ENCODE measurements around the gene B4GAT1. TPM values are rescaled to one million over a fixed set of nuclear protein-coding genes. Genes with fewer than 3 reads are reported as not detected.

B4GAT1 gene
- total and polyA plus RNA-seq, 9 of the 15 experiments (the other 6 are each of a cell fraction or from before 2014, with no cell fraction given), result 0.86 to 9.5 (median 3.8) TPM

- POLR2A ChIA-PET, result interaction anchor here (0.6 to 1.3 kb wide), 9 partner anchors 10 to 912 kb away, joined by 3 to 5 read pairs (median 3); partner anchors contain the start of genes BRMS1 and YIF1A
- BruUV-seq (replicated peaks), result no TSS peak
- no peak overlapping the region for H3K4me2 ChIP-seq (ENCODE audit: insufficient read depth, low read length)
- H3K36me3 ChIP-seq (ENCODE audit: control insufficient read depth, insufficient read depth, low read length), result peaks cover 27% of the 10 kb centered on the region; the same call in 1 of the 3 replicates
- no peaks in the 10 kb centered on the region for H3K27me3 ChIP-seq (ENCODE audit: control insufficient read depth in 2 of 2, insufficient read depth in 2 of 2, low read length in 2 of 2)
- 0 out of 4 replicates have a peak, but pooled peaks of 1 of the 2 experiments have one; percentile 20 for TF ChIP-seq KDM1A (IDR thresholded peaks at IDR 0.05)
- no peak for TF ChIP-seq ZNF124 (CRISPR knock-in tag; IDR thresholded peaks at IDR 0.05)
- TF ChIP-seq CAMTA2 (CRISPR knock-in tag; conservative IDR thresholded peaks at IDR 0.05), result no peak
- no peak for TF ChIP-seq JUNB (CRISPR knock-in tag; conservative IDR thresholded peaks at IDR 0.05)
- TF ChIP-seq ZFX (CRISPR knock-in tag; IDR thresholded peaks at IDR 0.05), result peak; percentile 17; the same call in 1 of the 2 replicates
- TF ChIP-seq ZNF146 (CRISPR knock-in tag; IDR thresholded peaks at IDR 0.05; ENCODE audit: unreplicated experiment), result no peak
- no peak for TF ChIP-seq MCM2 (IDR thresholded peaks at IDR 0.05; ENCODE audit: low read depth)
- no peak for TF ChIP-seq FIP1L1 (IDR thresholded peaks at IDR 0.05; ENCODE audit: low read depth, low read length, poor library complexity, severe bottlenecking)
- no peak for TF ChIP-seq SNIP1 (IDR thresholded peaks at IDR 0.05; ENCODE audit: low read depth)
- no peak for TF ChIP-seq NKRF (IDR thresholded peaks at IDR 0.05; ENCODE audit: borderline replicate concordance)
- TF ChIP-seq THRAP3 (IDR thresholded peaks at IDR 0.05; ENCODE audit: borderline replicate concordance), result no peak
- no peak for TF ChIP-seq GABPA (tag; conservative IDR thresholded peaks at IDR 0.05; ENCODE audit: low read depth)
- no peak for TF ChIP-seq ASH1L (IDR thresholded peaks at IDR 0.05; ENCODE audit: borderline replicate concordance, low read depth, partially characterized antibody)
- no peak for TF ChIP-seq COPS2 (conservative IDR thresholded peaks at IDR 0.05)
- no peak for TF ChIP-seq RBBP5 (IDR thresholded peaks at IDR 0.05; ENCODE audit: borderline replicate concordance, insufficient read depth, low read length, poor library complexity, severe bottlenecking)
- no peak for TF ChIP-seq THAP7 (CRISPR knock-in tag; IDR thresholded peaks at IDR 0.05)
- TF ChIP-seq BCOR (IDR thresholded peaks at IDR 0.05), result 0 out of 2 replicates have a peak, but pooled peaks have one; percentile 34
- 0 out of 2 replicates have a peak, but pooled peaks have one; percentile 39 for TF ChIP-seq HNRNPL (IDR thresholded peaks at IDR 0.05; ENCODE audit: low read depth, low read length)
- TF ChIP-seq ZC3H4 (CRISPR knock-in tag; IDR thresholded peaks at IDR 0.05; ENCODE audit: borderline replicate concordance), result no peak
- no peak overlapping the region for H2AFZ ChIP-seq (ENCODE audit: low read depth, low read length)
- no peaks in the 10 kb centered on the region for H3K79me2 ChIP-seq (ENCODE audit: control insufficient read depth, insufficient read depth, low read length)
- intact Hi-C loops (cut with micrococcal nuclease), result no loop called here
- H3K9ac ChIP-seq (ENCODE audit: insufficient read depth in 1 of 2, low read depth in 2 of 2, low read length in 2 of 2), result peak overlapping the region in 1 of 2 experiments; percentile 80; a peak in 2 of 4 replicates
- H3K9me1 ChIP-seq (ENCODE audit: control insufficient read depth, insufficient read depth, low read length), result no peaks in the 10 kb centered on the region
- in situ Hi-C loops (cut with MboI), result no loop called here
- CTCF ChIA-PET (ENCODE audit: low intra/inter-chr PET ratio), result no interaction called here
- H3K27ac ChIP-seq (ENCODE audit: extremely low read depth, low read depth, low read length), result no peak overlapping the region
- WGBS (ENCODE audit: insufficient coverage, low coverage, missing lambda C conversion rate), result 49% methylated on average over 22 of the region's 42 CpGs
- H3K4me1 ChIP-seq (replicated peaks in 1 of 2; ENCODE audit: control insufficient read depth in 2 of 2, insufficient read depth in 2 of 2, low read length in 2 of 2), result peaks cover 15 to 68% of the 10 kb centered on the region in 2 experiments
- peak in 1 of 4 experiments; percentile 17 for DNase-seq (ENCODE audit: extremely low read depth in 1 of 4, low spot score in 3 of 4)
- peaks cover 3% of the 10 kb centered on the region; the same call in 1 of the 2 replicates for H4K20me1 ChIP-seq (replicated peaks; ENCODE audit: control insufficient read depth, insufficient read depth, low read length)
- FAIRE-seq, result no peak
- ATAC-seq, result no peak
- H3K4me3 ChIP-seq, result no peak overlapping the region
- H3K9me3 ChIP-seq (replicated peaks; ENCODE audit: control insufficient read depth, insufficient read depth, low read depth, low read length), result no peaks in the 10 kb centered on the region
Measured at GRCh38 chr11:66334605-66335442, 12.6 kb downstream of the B4GAT1 start.
